Measurements from ENCODE around the gene AGBL4. TPM values are rescaled to one million over a fixed set of nuclear protein-coding genes. Genes with fewer than 3 reads are reported as not detected.

AGBL4 gene
- total and polyA plus RNA-seq, 2 of the 4 experiments (the other 2 are of a cell fraction) = not detected

- CTCF ChIA-PET = no interaction called here
- H3K56ac ChIP-seq (ENCODE audit: extremely low read depth, insufficient read depth, low read length) = no peak overlapping the region
- WGBS, 2 experiments (ENCODE audit: extremely low coverage in 2 of 2, insufficient read length in 1 of 2) = 67% methylated on average over 1 of the region's 2 CpGs; no CpG with 5 or more reads in 1 of the 2 experiments
- in situ Hi-C loops (cut with MboI; ENCODE audit: low sequenced_read_pairs) = no loop called here
- H3K79me1 ChIP-seq (ENCODE audit: low read depth in 1 of 2, low read length in 2 of 2) = no peaks in the 10 kb centered on the region
- no peak for TF ChIP-seq MAFK (IDR thresholded peaks at IDR 0.05; ENCODE audit: low read depth, low read length)
- no peak for TF ChIP-seq RAD21 (IDR thresholded peaks at IDR 0.05; ENCODE audit: low read length)
- TF ChIP-seq FOS (IDR thresholded peaks at IDR 0.05; ENCODE audit: low read depth, low read length) = no peak
- no peak for TF ChIP-seq RCOR1 (IDR thresholded peaks at IDR 0.05; ENCODE audit: insufficient replicate concordance, low read length)
- no peak for TF ChIP-seq USF2 (IDR thresholded peaks at IDR 0.05; ENCODE audit: low read depth, low read length)
- no peak for TF ChIP-seq ELK1 (IDR thresholded peaks at IDR 0.05; ENCODE audit: borderline replicate concordance, low read depth, low read length)
- no peak for TF ChIP-seq MXI1 (IDR thresholded peaks at IDR 0.05; ENCODE audit: borderline replicate concordance, low read depth, low read length)
- TF ChIP-seq NFE2L2 (IDR thresholded peaks at IDR 0.05; ENCODE audit: low read depth, low read length) = no peak
- TF ChIP-seq CTCF (conservative IDR thresholded peaks at IDR 0.05; ENCODE audit: low read depth, low read length) = no peak
- no peak for TF ChIP-seq CEBPB (IDR thresholded peaks at IDR 0.05; ENCODE audit: low read depth, low read length)
- TF ChIP-seq CHD1 (IDR thresholded peaks at IDR 0.05; ENCODE audit: low read depth, low read length) = no peak
- TF ChIP-seq RFX5 (IDR thresholded peaks at IDR 0.05; ENCODE audit: low read depth, low read length) = no peak
- no peak for TF ChIP-seq SMC3 (IDR thresholded peaks at IDR 0.05; ENCODE audit: low read depth, low read length)
- dilution Hi-C loops (cut with HindIII; ENCODE audit: low sequenced_read_pairs, unreplicated experiment) = no loop called here
- no peaks in the 10 kb centered on the region; the same call in 1 of the 2 replicates for H3K9me3 ChIP-seq (ENCODE audit: control insufficient read depth, insufficient read depth, low read length)
- H2AFZ ChIP-seq (replicated peaks; ENCODE audit: low read length, poor library complexity) = no peak overlapping the region
- H3K4me2 ChIP-seq (ENCODE audit: low read depth, low read length) = no peak overlapping the region
- POLR2A ChIA-PET (ENCODE audit: unreplicated experiment) = no interaction called here
- H2BK120ac ChIP-seq (ENCODE audit: low read depth, low read length) = no peak overlapping the region
- H4K5ac ChIP-seq (ENCODE audit: low read depth, low read length) = no peak overlapping the region
- ATAC-seq (ENCODE audit: low read depth) (no peak), DNase-seq (no peak)
- H2AK9ac ChIP-seq (replicated peaks; ENCODE audit: low read depth, low read length, poor library complexity) = no peak overlapping the region
- no TSS peak for BruUV-seq (replicated peaks)
- H3K9me1 ChIP-seq (ENCODE audit: insufficient read depth, low read length) = no peaks in the 10 kb centered on the region
- H2BK15ac ChIP-seq (ENCODE audit: low read depth, low read length) = no peak overlapping the region
- H3K27me3 ChIP-seq (ENCODE audit: control insufficient read depth, insufficient read depth, low read length) = no peaks in the 10 kb centered on the region
- H3K27ac ChIP-seq (ENCODE audit: insufficient read depth, low read length) = no peak overlapping the region
- H2AK5ac ChIP-seq (ENCODE audit: low read depth, low read length) = no peak overlapping the region
- no peak overlapping the region for H3K4me3 ChIP-seq (ENCODE audit: insufficient read depth, low read depth, low read length)
- H4K8ac ChIP-seq (ENCODE audit: low read depth in 2 of 2, low read length in 2 of 2) = no peak overlapping the region
- H2BK5ac ChIP-seq (ENCODE audit: low read depth, low read length, poor library complexity, severe bottlenecking) = no peak overlapping the region
- H3K18ac ChIP-seq (ENCODE audit: low read depth, low read length) = no peak overlapping the region
- H3K14ac ChIP-seq (replicated peaks; ENCODE audit: low read depth, low read length) = no peak overlapping the region
- no peak overlapping the region for H3K23ac ChIP-seq (ENCODE audit: low read depth, low read length)
- H3K9ac ChIP-seq (ENCODE audit: low read depth, low read length) = no peak overlapping the region
- no peaks in the 10 kb centered on the region for H3K4me1 ChIP-seq (ENCODE audit: control insufficient read depth, insufficient read depth, low read length)
- no peaks in the 10 kb centered on the region for H3K36me3 ChIP-seq (ENCODE audit: control insufficient read depth, insufficient read depth, low read length)
- no peak overlapping the region for H3K4ac ChIP-seq (ENCODE audit: low read depth, low read length)
- H4K20me1 ChIP-seq (ENCODE audit: insufficient read depth, low read length) = no peaks in the 10 kb centered on the region
- intact Hi-C loops (cut with micrococcal nuclease) = no loop called here
- H4K91ac ChIP-seq (ENCODE audit: insufficient read depth, low read depth, low read length) = no peak overlapping the region
- H2BK20ac ChIP-seq (ENCODE audit: low read depth, low read length) = no peak overlapping the region
These were observed 1193.0 kb downstream of the AGBL4 start for GRCh38 chr1:48830715-48831114.
